ENCODE measurements around the gene FLRT1.

FLRT1 gene

GRCh38 chr11:63993993-63994392 lies 41.7 kb upstream of the FLRT1 start:
- TF ChIP-seq, protein P1, sequence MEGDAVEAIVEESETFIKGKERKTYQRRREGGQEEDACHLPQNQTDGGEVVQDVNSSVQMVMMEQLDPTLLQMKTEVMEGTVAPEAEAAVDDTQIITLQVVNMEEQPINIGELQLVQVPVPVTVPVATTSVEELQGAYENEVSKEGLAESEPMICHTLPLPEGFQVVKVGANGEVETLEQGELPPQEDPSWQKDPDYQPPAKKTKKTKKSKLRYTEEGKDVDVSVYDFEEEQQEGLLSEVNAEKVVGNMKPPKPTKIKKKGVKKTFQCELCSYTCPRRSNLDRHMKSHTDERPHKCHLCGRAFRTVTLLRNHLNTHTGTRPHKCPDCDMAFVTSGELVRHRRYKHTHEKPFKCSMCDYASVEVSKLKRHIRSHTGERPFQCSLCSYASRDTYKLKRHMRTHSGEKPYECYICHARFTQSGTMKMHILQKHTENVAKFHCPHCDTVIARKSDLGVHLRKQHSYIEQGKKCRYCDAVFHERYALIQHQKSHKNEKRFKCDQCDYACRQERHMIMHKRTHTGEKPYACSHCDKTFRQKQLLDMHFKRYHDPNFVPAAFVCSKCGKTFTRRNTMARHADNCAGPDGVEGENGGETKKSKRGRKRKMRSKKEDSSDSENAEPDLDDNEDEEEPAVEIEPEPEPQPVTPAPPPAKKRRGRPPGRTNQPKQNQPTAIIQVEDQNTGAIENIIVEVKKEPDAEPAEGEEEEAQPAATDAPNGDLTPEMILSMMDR (IDR thresholded peaks at IDR 0.05; ENCODE audit: low read depth, low read length), result no peak
- H3K9me3 ChIP-seq (ENCODE audit: severe bottlenecking), result no peaks in the 10 kb centered on the region
- DNase-seq, result no peak
- H3K4me3 ChIP-seq (ENCODE audit: low read depth, low read length), result no peak overlapping the region
- no peak overlapping the region for H3K27ac ChIP-seq
- no peaks in the 10 kb centered on the region for H3K27me3 ChIP-seq (ENCODE audit: insufficient read depth, low read depth, severe bottlenecking)
- peaks cover 60% of the 10 kb centered on the region for H3K36me3 ChIP-seq

DNA sequence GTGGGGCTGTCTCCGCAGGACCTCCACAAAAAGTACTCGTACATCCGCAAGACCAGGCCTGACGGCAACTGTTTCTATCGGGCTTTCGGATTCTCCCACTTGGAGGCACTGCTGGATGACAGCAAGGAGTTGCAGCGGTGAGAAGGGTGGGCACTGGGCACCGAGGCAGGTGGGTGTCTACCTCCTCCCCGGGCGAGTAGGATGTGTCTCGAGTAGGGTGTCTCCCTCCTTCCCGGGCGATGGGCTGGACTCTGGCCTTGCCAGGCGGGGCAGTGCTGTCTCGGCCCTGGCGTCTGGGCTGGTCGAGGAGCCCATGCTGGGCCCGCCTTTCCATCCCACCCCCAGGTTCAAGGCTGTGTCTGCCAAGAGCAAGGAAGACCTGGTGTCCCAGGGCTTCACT lies 39.2 kb upstream of the FLRT1 start:
- TF ChIP-seq, protein P1 (IDR thresholded peaks at IDR 0.05; ENCODE audit: low read depth, low read length), result no peak
- no peak overlapping the region for H3K27ac ChIP-seq
- no peaks in the 10 kb centered on the region for H3K9me3 ChIP-seq (ENCODE audit: severe bottlenecking)
- no peaks in the 10 kb centered on the region for H3K27me3 ChIP-seq (ENCODE audit: insufficient read depth, low read depth, severe bottlenecking)
- peaks cover 43% of the 10 kb centered on the region for H3K36me3 ChIP-seq
- DNase-seq, result no peak
- H3K4me3 ChIP-seq (ENCODE audit: low read depth, low read length), result no peak overlapping the region

- H3K27ac ChIP-seq, result no peak overlapping the region
- no peaks in the 10 kb centered on the region for H3K9me3 ChIP-seq (ENCODE audit: severe bottlenecking)
- TF ChIP-seq, protein P1 (IDR thresholded peaks at IDR 0.05; ENCODE audit: low read depth, low read length), result no peak
- no peaks in the 10 kb centered on the region for H3K27me3 ChIP-seq (ENCODE audit: insufficient read depth, low read depth, severe bottlenecking)
- H3K36me3 ChIP-seq, result peaks cover 43% of the 10 kb centered on the region
- DNase-seq, result no peak
- no peak overlapping the region for H3K4me3 ChIP-seq (ENCODE audit: low read depth, low read length)
Observed at GRCh38 chr11:63997104-63997700, 38.5 kb upstream of the FLRT1 start.

DNA sequence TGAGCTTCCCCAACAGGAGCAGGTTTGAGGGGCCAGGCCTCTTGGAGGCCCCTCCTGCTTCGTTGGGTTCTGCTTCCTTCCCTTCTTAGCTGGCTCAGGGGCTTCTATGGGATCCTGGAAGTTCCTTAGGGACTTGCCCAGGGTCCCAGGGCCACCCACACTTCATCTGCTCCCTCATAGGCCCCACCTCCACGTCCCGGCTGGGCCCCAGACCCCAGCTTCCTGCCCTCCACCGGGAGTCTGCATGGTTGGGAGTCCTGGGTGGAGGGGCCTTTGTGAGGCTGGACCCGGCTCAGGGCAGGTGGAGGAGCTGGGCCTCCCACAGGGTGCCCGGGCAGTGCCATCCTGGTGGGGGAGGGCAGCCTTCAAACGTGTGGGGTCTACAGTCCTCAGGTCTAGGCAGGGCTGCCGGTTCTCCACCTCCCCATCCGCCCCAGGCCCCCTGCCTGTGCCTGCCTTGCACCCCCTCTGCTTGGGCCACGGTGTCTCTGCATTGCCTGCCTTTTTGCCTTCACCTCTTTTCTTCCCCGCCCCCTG lies 37.9 kb upstream of the FLRT1 start:
- Histone ChIP-seq H3K27ac (no peak overlapping the region), H3K9me3 (ENCODE audit: severe bottlenecking) (no peaks in the 10 kb centered on the region), H3K36me3 (peaks cover 43% of the 10 kb centered on the region), H3K4me3 (ENCODE audit: low read depth, low read length) (no peak overlapping the region), H3K27me3 (ENCODE audit: insufficient read depth, low read depth, severe bottlenecking) (no peaks in the 10 kb centered on the region)
- no peak for DNase-seq
- TF ChIP-seq, protein P1 (IDR thresholded peaks at IDR 0.05; ENCODE audit: low read depth, low read length), result no peak

- Histone ChIP-seq H3K9me3 (ENCODE audit: severe bottlenecking) (no peaks in the 10 kb centered on the region), H3K4me3 (ENCODE audit: low read depth, low read length) (no peak overlapping the region), H3K27ac (no peak overlapping the region), H3K36me3 (peaks cover 43% of the 10 kb centered on the region), H3K27me3 (ENCODE audit: insufficient read depth, low read depth, severe bottlenecking) (no peaks in the 10 kb centered on the region)
- TF ChIP-seq, protein P1 (IDR thresholded peaks at IDR 0.05; ENCODE audit: low read depth, low read length), result peak; percentile 53
- peak; percentile 56 for DNase-seq
Observed at GRCh38 chr11:63998558-63999348, 37.0 kb upstream of the FLRT1 start.
